NCI-H82 treated with DMSO at 0.1 percent for 48 hours (cell line): ENCODE measurements around the gene PTGIS.
A peak's percentile ranks its signal among the peaks of the same experiment; 100 is the strongest.
"Not testable (repeated sequence)": the region's sequence is repeated elsewhere in the genome, so short reads cannot be mapped to it uniquely, and the experiment has no call there.

Source experiments
- DNase-seq: peaks from one replicate; lab custom pipeline; 2025; ENCODE audit not compliant: unreplicated experiment; lab: John Stamatoyannopoulos, UW

PTGIS gene

DNA sequence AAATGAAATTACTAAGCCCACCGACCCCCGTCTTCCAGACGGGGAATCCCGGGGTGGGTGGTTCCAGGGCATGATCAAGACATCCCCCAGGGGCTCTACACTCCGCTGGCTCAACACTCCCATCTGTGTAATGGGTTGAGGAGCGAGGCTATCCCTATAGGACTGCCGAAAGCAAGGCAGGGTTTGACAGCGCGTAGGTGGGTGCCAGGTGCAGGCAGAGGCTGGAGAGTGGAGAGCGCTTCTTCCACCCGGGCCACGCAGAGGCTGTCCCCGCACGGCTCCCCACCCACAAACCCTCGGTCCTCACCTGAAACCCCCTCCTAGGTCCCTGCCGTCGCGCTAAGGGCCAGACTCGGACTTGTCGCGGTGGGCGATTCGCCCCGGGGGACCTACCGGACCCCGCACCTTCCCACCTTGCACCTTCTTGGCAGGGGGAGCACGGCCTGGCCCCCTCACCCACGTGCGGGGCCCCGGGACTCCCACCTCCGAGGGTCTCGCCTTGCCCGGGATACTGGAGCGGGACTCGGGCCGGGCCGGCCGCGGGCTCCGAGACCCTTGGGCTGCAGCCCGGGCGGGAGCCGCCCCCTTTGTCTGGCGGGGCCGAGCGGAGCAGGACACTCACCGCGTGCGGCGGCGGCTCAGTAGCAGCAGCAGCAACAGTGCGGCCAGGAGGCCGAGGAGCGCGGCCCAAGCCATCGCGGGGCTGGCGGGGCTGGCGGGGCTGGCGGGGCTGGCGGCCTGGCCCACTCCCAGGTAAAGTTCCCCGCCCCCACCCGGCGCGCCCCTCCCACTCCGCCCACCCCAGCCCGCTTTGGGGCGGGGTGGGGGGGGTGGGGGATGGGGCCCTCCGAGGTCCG is at the start of gene PTGIS:
Gene PTGIS, minus strand, starts transcription at position 717 of the 857 bp plus-strand sequence. Its CDS starts 21 bp downstream, at position 696.
- DNase-seq = no peak

DNA sequence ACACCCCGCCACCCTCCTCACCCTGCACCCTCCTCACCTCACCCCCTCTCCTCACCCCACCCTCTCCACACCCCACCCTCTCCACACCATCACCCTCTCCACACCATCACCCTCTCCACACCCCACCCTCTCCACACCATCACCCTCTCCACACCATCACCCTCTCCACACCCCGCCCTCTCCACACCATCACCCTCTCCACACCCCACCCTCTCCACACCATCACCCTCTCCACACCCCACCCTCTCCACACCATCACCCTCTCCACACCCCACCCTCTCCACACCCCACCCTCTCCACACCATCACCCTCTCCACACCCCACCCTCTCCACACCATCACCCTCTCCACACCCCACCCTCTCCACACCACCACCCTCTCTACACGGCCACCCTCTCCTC is 49.5 kb upstream of the PTGIS start:
- DNase-seq = not testable (repeated sequence)

DNA sequence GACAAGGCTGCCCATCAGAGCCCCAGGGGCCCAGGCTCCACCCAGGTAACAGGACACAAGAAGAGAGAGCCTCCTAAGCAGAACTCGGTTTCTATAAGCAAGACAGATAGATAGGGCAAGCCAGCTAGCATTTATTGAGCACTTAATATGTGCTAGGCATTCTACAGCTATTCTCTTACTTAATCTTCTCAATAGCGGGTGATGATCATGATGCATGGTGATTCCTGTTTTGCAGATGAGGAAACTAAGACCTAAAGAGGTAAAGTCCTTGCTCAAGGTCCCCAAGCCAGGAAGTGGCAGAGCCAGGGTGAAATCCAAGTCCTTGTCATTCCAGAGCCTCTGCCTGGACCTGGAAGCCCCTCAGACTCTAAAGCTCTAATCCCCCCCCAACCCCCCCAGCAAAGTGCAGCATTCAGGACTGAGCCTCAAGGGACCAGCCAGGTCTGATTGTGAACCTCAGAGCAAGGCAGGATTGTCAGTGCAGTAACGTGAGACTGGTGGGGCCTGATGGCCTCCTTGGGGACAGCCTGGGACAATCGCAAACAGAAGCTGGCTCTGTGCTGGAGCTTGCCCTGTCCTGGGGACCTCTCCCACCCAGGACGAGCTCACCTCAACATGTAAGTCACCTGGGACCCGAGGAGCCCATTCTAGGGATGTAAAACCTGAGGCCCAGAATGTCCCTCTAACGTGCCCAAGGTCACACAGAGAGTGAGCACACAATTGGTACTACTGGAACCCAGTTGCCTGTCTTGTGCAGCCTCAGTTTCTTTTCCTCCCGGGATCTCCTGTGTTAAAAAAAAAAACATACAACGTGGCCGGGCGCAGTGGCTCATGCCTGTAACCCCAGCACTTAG is 48.4 kb upstream of the PTGIS start:
- DNase-seq = no peak

DNA sequence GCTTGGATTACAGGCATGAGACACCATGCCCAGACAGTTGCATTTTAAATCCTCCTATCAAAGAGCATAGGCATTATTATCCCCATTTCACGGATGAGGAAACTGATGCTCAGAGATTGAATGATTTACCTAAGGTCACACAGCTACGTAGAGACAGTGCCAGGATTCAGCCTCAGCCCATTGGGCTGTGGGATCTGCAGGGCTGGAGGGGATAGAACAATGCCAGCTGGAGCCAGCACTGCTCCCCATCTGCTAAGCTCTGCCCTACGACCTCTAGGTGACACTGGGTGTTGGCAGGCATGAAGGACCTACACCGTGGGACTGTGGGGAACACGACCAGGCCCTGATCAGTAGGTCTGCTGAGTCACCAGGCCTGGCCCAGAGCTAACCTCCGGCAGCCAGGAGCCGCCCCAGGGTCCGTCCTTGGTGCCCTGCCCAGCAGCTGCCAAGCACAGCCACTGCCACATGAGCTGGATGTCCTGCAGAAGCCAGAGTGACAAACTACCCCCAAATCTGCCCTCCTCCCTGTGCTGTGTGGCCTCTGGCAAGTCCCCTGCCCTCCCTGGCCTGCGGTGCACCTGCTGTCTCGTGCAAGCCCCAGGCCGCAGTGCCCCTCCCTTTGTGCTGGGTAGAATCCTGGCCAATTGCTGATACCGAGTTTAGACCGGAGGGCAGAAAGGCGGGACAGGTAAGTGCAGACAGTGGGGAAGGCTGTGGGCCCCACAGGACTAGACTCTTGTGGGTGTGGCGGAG is 47.6 kb upstream of the PTGIS start:
- DNase-seq = no peak

DNA sequence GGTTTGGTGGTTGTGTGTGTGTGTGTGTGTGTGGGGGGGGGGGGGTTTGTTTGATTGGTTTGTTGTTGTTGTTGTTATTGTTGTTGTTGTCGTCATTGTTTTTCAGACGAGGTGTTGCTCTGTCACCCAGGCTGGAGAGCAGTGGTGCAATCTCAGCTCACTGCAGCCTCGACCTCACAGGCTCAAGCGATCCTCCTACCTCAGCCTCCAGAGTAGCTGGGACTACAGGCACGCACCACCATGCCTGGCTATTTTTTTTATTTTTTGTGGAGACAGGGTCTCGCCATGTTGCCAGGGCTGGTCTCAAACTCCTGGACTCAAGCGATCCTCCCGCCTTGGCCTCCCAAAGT is 47.1 kb upstream of the PTGIS start:
- DNase-seq = not testable (repeated sequence)

DNA sequence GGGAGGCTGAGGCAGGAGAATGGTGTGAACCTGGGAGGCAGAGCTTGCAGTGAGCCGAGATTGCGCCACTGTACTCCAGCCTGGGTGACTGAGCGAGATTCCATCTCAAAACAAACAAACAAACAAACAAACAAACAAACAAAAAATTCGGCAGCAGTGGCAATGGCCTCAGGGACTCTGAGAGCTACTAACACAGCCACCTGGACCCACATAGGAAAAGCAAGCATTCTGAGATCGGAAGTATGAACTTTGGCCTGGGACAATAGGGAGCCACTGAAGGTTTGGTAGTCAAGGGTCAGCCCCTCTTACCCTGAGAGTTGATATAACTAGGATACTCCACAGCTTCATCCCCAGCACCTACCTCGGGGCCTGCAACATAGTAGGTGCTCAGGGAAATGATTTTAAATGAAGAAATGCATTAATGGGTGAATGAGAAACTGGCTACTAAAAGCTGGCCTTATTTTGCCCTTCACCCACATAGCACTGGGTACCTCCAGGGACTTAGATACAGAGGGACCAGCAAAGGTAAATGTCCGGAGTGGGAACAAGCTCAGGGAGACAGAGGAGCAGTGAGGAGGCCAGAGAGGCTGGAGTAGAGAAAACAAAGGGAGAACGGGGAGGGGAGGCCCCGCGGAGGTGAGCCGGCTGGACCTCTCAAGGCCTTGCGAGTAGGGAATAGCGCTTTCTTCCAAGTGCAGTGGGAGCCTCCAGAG is 46.6 kb upstream of the PTGIS start:
- DNase-seq = no peak

- no peak for DNase-seq
These were observed 44.3 kb upstream of the PTGIS start for GRCh38 chr20:49612127-49612738.

- DNase-seq = not testable (repeated sequence)
These were observed 43.7 kb upstream of the PTGIS start for GRCh38 chr20:49611539-49612126.

- DNase-seq = peak; percentile 35
These were observed 43.0 kb upstream of the PTGIS start for GRCh38 chr20:49610691-49611538.

GRCh38 chr20:49608752-49609670 is 41.1 kb upstream of the PTGIS start:
- DNase-seq = peak; percentile 29

DNA sequence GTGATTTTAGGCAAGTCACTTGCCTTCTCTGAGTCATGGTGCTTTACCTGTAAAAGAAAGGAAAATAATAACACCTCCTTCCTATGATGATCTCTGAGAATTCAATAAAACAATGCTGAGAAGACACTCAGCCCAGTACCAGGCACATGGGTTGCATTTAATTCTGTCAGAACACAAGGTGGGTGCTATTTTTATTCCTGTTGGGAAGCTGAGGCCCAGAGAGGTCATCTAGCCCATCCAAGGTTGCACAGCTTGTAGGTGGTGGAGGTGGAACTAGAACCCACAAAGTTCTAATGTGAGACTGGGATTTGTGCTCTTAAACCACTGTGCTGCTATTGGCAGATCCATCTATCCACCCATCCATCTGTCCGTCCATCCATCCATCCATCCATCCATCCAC is 39.6 kb upstream of the PTGIS start:
- DNase-seq = no peak

GRCh38 chr20:49603209-49603627 is 35.3 kb upstream of the PTGIS start:
- no peak for DNase-seq

GRCh38 chr20:49602345-49603208 is 34.6 kb upstream of the PTGIS start:
- DNase-seq = no peak

DNA sequence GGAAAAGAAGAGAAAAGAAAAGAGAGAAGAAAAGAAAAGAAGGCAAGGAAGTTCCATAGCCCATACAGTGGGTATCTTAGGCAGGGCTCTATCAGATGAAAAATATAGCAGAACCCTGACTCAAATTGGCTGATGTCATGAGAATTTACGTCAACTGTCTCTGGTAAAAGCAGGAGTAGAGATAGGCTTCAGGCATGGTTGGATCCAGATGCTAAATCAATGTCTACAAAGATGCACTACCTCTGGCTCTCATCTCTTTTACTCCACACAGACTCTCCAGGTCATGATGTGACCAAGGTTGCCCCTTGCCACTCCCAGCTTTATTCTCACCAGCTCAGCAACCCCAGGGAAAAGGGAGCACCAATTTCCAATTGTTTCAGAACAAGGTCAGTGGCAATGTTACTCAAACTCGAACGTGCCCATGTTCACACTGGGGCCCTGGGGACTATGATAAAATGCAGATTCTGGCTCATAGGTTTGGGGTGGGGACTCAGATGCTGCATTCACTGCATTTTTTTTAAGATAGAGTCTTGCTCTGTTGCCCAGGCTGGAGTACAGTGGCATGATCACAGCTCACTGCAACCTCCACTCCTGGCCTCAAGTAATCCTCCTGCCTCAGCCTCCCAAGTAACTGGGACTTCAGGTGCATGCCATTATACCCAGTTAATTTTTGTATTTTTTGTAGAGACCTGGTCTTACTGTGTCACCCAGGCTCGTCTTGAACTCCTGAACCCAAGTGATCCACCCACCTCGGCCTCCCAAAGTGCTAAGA is 33.4 kb upstream of the PTGIS start:
- no peak for DNase-seq

- DNase-seq = no peak
These were observed 31.8 kb upstream of the PTGIS start for GRCh38 chr20:49599746-49600113.

- DNase-seq = no peak
These were observed 30.0 kb upstream of the PTGIS start for GRCh38 chr20:49597825-49598395.
